Body of pancreas (tissue), 4 donors: ENCODE results near the gene TMEM91. TPM values are rescaled to one million over a fixed set of nuclear protein-coding genes. Genes with fewer than 3 reads are reported as not detected.
"Not testable (repeated sequence)": the region's sequence is repeated elsewhere in the genome, so short reads cannot be mapped to it uniquely, and the experiment has no call there.

Source experiments
- ATAC-seq: fragments of 150-250 bp; one replicate; pipeline ENCODE4 v1.9.1; 2016
- DNase-seq, 4 donors: peaks; one replicate each; pipeline ENCODE4 v3.0.0-alpha.2; 2019
- H3K27ac ChIP-seq, 4 donors: fragments of 200-600 bp; sonication (generic); 1 replicate in 3 of 4; 2 replicates in 1 of 4; pipeline versions ENCODE4 v1.5.1 to v1.6.1; 2016 to 2019; ENCODE audit warnings: mild to moderate bottlenecking in 1 of 4, mixed read lengths in 1 of 4, moderate library complexity in 1 of 4
- H3K27me3 ChIP-seq, 2 donors: fragments of 200-600 bp; sonication (generic); one replicate each; pipeline ENCODE4 v1.6.0; 2016; ENCODE audit warnings: mild to moderate bottlenecking in 1 of 2
- H3K36me3 ChIP-seq, 2 donors: fragments of 200-600 bp; sonication (generic); replicated peaks in 1 of 2; 2 replicates each; pipeline ENCODE4 v1.5.1; 2016; ENCODE audit warnings: low read depth in 2 of 2; ENCODE audit not compliant: insufficient read depth in 1 of 2
- H3K4me1 ChIP-seq: fragments of 200-600 bp; sonication (generic); one replicate; pipeline ENCODE4 v1.6.0; 2016
- H3K4me3 ChIP-seq, 2 donors: fragments of 200-600 bp; sonication (generic); 1 replicate in 1 of 2; 2 replicates in 1 of 2; pipeline ENCODE4 v1.5.1; 2016 to 2019
- H3K9me3 ChIP-seq, 3 donors: fragments of 200-600 bp; sonication (generic); 1 replicate in 2 of 3; 2 replicates in 1 of 3; pipeline ENCODE4 v1.5.1; 2016
- POLR2A ChIP-seq, 3 donors: fragments of 450-650 bp; IDR thresholded peaks; one replicate each; pipeline ENCODE4 v1.6.1; 2016; ENCODE audit warnings: antibody characterized with exemption in 3 of 3, mild to moderate bottlenecking in 2 of 3
- WGBS, 2 donors: methylation state at CpG; one replicate each; pipeline ENCODE4 v1.1.5; 2017; 5-methylcytosine and 5-hydroxymethylcytosine counted together
- intact Hi-C: fragments of 100-400 bp; cut with DNase I; formaldehyde crosslinking; loops from one replicate; pipeline ENCODE4 v1.15.1; 2023
- total RNA-seq, 2 donors: library from RNA; depleted of rRNA; stranded (reverse); fragments of >200 nt; gene quantifications; one replicate each; pipeline ENCODE4 v1.1.0, GENCODE V29; 2016
- TF ChIP-seq, protein P1 (sequence below), 7 experiments: fragments of 450-650 bp in 4 of 7; fragments of 200-600 bp in 3 of 7; sonication (generic) in 3 of 7; IDR thresholded peaks; one replicate each; pipeline ENCODE4 v1.5.1; 2016 to 2019; ENCODE audit warnings: antibody characterized with exemption in 7 of 7

Gene TMEM91
- total RNA-seq, 2 donors from 2014 or later = 7.5 to 15.5 TPM

GRCh38 chr19:41373993-41374392 is 2.3 kb upstream of the TMEM91 start:
- 7 to 10% methylated on average over 12 of the region's 12 CpGs for WGBS, 2 donors
- TF ChIP-seq POLR2A (IDR thresholded peaks at IDR 0.05) = no peak
- TF ChIP-seq, protein P1, sequence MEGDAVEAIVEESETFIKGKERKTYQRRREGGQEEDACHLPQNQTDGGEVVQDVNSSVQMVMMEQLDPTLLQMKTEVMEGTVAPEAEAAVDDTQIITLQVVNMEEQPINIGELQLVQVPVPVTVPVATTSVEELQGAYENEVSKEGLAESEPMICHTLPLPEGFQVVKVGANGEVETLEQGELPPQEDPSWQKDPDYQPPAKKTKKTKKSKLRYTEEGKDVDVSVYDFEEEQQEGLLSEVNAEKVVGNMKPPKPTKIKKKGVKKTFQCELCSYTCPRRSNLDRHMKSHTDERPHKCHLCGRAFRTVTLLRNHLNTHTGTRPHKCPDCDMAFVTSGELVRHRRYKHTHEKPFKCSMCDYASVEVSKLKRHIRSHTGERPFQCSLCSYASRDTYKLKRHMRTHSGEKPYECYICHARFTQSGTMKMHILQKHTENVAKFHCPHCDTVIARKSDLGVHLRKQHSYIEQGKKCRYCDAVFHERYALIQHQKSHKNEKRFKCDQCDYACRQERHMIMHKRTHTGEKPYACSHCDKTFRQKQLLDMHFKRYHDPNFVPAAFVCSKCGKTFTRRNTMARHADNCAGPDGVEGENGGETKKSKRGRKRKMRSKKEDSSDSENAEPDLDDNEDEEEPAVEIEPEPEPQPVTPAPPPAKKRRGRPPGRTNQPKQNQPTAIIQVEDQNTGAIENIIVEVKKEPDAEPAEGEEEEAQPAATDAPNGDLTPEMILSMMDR (IDR thresholded peaks at IDR 0.05) = no peak
- intact Hi-C loops = no loop called here
- Histone ChIP-seq H3K9me3 (no peaks in the 10 kb centered on the region), H3K4me1 (peaks cover 31% of the 10 kb centered on the region), H3K4me3 (no peak overlapping the region), H3K36me3 (no peaks in the 10 kb centered on the region), H3K27me3 (no peaks in the 10 kb centered on the region), H3K27ac (peak overlapping the region; percentile 35 to 69 (median 55))
- DNase-seq = peak; percentile 86 to 94 (median 92)
- ATAC-seq = peak; percentile 81

DNA sequence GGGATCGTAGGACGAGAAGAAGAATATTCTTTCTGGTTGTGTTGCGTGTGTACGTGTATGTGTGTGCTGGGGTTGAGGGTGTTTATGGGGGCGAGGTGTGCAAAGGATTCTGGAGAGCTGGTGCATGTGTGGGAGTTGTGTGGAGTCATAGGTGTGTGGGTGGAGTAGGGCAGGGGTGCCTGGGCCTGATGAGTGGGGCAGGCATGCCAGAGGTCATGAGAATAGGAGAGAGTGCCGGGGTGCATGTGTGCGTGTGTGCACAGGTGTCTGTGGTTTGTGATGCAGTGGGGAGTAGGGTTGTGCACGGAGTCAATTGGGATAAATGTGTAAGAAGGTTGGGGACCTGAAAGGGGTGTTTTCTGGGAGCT is 649 bp downstream of the TMEM91 start:
- H3K9me3 ChIP-seq = no peaks in the 10 kb centered on the region
- no peak for TF ChIP-seq POLR2A (IDR thresholded peaks at IDR 0.05)
- TF ChIP-seq, protein P1 (IDR thresholded peaks at IDR 0.05) = no peak
- H3K36me3 ChIP-seq = no peaks in the 10 kb centered on the region
- peak overlapping the region; percentile 45 to 73 (median 70) for H3K27ac ChIP-seq
- H3K4me3 ChIP-seq = peak overlapping the region in 1 of 2 donors; percentile 32
- peak in 1 of 4 donors; percentile 10 for DNase-seq
- H3K27me3 ChIP-seq = no peaks in the 10 kb centered on the region
- 41 to 44% methylated on average over 8 of the region's 8 CpGs for WGBS, 2 donors
- peaks cover 31% of the 10 kb centered on the region for H3K4me1 ChIP-seq
- peak; percentile 24 for ATAC-seq
- intact Hi-C loops = no loop called here

DNA sequence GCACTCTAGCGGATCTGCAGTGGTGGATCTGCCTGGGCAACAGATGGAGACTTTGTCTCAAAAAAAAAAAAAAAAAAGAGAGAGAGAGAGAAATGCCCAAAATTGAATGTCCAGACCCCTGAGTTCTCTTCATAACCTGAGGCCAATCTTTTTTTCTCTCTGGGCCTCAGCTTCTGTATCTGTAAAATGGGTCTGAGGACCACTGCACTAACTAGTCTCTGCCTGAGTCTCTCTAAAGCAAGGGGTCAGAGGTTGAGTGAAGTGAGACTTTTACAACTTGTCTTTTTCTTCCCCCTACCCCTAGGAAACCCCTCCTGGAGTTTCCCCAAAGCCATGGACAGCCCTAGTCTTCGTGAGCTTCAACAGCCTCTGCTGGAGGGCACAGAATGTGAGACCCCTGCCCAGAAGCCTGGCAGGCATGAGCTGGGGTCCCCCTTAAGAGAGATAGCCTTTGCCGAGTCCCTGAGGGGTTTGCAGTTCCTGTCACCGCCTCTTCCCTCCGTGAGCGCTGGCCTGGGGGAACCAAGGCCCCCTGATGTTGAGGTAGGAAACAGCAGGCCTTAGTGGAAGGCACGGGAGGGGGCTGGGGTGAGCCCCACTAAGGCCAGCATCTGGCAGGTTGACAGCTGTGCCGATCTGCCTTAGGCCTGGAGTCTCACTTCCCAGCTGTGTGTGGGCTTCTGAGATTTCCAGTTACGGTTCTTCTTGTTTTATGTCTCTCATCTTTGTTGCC is 1.8 kb downstream of the TMEM91 start:
- DNase-seq (no peak), ATAC-seq (no peak)
- Histone ChIP-seq H3K9me3 (no peaks in the 10 kb centered on the region), H3K27ac (no peak overlapping the region), H3K4me1 (peaks cover 31% of the 10 kb centered on the region), H3K4me3 (no peak overlapping the region), H3K27me3 (no peaks in the 10 kb centered on the region), H3K36me3 (no peaks in the 10 kb centered on the region)
- TF ChIP-seq, protein P1 (IDR thresholded peaks at IDR 0.05) = no peak
- TF ChIP-seq POLR2A (IDR thresholded peaks at IDR 0.05) = no peak
- WGBS, 2 donors = 56 to 81% methylated on average over 5 to 9 of the region's 9 CpGs
- intact Hi-C loops = no loop called here

GRCh38 chr19:41381536-41381935 is 5.2 kb downstream of the TMEM91 start:
- H3K27ac ChIP-seq, H3K27me3 ChIP-seq, H3K4me1 ChIP-seq, intact Hi-C loops, H3K9me3 ChIP-seq, H3K4me3 ChIP-seq, DNase-seq, ATAC-seq, H3K36me3 ChIP-seq: not testable (repeated sequence)
- WGBS, 2 donors = 93 to 94% methylated on average over 8 of the region's 8 CpGs

GRCh38 chr19:41384351-41384750 is 8.0 kb downstream of the TMEM91 start:
- 87 to 93% methylated on average over 5 of the region's 5 CpGs for WGBS, 2 donors
- TF ChIP-seq POLR2A (IDR thresholded peaks at IDR 0.05) = no peak
- TF ChIP-seq, protein P1 (IDR thresholded peaks at IDR 0.05) = no peak
- Histone ChIP-seq H3K4me1 (no peaks in the 10 kb centered on the region), H3K36me3 (peaks cover 0 to 4% of the 10 kb centered on the region in 2 donors), H3K27ac (no peak overlapping the region), H3K4me3 (no peak overlapping the region), H3K9me3 (no peaks in the 10 kb centered on the region), H3K27me3 (no peaks in the 10 kb centered on the region)
- no peak for DNase-seq
- intact Hi-C loops = no loop called here
- ATAC-seq = no peak
